GM12864 (cell line): ENCODE results near the gene MNT.

Source experiments
- DNase-seq: peaks from one replicate; pipeline ENCODE4 v3.0.0-alpha.2; 2011; ENCODE audit warnings: low read depth
- H3K4me3 ChIP-seq: 2 replicates; pipeline ENCODE4 v1.5.1; 2011; ENCODE audit warnings: mild to moderate bottlenecking, low read depth, low read length, control low read depth
- CTCF ChIP-seq: IDR thresholded peaks from 2 replicates; pipeline ENCODE4 v1.5.1; 2011; ENCODE audit warnings: low read depth, mild to moderate bottlenecking, moderate library complexity, low read length, control low read depth, inconsistent platforms; ENCODE audit errors: missing control alignments

MNT gene

DNA sequence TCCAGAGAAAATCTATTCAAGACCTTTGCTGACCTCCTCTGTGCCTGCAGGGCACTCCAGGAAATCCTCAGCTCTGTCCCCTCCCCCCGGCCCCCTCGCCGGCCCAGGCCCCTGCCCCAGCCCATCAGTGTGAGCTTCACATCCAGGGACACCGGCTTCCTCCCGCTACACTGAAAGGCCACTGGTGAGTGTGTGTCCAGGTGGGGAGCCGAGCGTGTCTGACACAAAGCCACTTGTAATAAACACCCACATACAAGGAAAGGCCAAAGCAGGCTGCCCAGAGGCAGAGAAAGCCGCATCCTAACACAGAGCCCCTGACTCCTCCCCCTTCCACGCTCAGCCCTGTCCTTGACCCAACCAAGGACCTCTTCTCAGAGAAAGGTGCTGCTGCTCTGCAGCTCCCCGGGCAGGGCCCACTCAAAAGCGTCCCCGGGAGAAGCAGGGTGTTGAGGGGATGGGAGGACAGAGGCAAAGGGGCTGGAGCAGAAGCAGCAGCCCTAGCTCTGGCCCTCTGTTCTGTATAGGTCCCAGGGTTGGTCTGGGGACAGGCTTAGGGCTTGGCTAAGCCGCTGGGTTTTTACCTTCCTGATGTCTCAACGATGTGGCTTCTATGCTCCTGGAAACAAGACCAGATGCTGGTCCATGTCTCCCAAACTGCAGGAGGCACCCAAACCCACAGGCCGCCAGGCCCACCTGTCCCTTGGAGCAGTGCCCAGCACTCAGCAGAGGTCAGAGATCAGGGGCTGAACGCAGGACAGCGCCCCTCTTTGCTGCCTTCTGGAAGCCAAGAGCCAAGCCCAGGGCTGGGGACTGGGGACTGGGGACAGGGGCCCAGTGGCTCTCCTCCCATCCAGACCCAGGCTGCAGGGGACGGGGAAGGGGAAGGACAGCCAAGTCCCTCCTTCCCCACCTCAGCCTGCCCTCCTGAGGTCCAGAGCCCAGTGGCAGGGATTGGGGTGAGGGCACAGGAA is 15.3 kb downstream of the MNT start:
- no peak for DNase-seq
- H3K4me3 ChIP-seq = no peak overlapping the region
- no peak for TF ChIP-seq CTCF

- DNase-seq = no peak
- H3K4me3 ChIP-seq = no peak overlapping the region
- TF ChIP-seq CTCF = no peak
These were observed 16.3 kb downstream of the MNT start for GRCh38 chr17:2384439-2385127.

GRCh38 chr17:2383628-2384167 is 17.2 kb downstream of the MNT start:
- H3K4me3 ChIP-seq = no peak overlapping the region
- no peak for DNase-seq
- TF ChIP-seq CTCF = no peak

GRCh38 chr17:2380950-2381649 is 19.8 kb downstream of the MNT start:
- no peak overlapping the region for H3K4me3 ChIP-seq
- DNase-seq = no peak
- TF ChIP-seq CTCF = no peak

- no peak for DNase-seq
These were observed 20.5 kb downstream of the MNT start for GRCh38 chr17:2380226-2380922.

More at GRCh38 chr17:2380226-2380922, 20.5 kb downstream of the MNT start:
- H3K4me3 ChIP-seq = no peak overlapping the region
- TF ChIP-seq CTCF = no peak
